ENCODE measurements around the gene WDR82.

Gene WDR82

DNA sequence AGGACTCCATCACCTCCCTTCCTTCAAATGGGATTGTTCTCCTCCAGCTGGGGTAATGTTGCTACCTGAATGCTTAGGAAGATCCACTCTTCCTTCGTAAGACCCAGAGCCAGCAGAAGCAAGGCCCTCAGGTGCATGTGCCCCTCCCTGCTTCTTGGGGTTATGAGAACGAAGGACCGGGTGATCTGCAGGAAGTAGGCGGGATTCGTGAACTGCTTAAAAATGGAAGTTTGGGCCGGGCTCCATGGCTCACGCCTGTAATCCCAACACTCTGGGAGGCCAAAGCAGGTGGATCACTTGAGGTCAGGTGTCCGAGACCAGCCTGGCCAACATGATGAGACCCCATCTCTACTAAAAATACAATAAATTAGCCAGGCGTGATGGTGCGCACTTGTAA, 61.0 kb downstream of the WDR82 start:
- H3K27ac ChIP-seq = peak overlapping the region; percentile 58

DNA sequence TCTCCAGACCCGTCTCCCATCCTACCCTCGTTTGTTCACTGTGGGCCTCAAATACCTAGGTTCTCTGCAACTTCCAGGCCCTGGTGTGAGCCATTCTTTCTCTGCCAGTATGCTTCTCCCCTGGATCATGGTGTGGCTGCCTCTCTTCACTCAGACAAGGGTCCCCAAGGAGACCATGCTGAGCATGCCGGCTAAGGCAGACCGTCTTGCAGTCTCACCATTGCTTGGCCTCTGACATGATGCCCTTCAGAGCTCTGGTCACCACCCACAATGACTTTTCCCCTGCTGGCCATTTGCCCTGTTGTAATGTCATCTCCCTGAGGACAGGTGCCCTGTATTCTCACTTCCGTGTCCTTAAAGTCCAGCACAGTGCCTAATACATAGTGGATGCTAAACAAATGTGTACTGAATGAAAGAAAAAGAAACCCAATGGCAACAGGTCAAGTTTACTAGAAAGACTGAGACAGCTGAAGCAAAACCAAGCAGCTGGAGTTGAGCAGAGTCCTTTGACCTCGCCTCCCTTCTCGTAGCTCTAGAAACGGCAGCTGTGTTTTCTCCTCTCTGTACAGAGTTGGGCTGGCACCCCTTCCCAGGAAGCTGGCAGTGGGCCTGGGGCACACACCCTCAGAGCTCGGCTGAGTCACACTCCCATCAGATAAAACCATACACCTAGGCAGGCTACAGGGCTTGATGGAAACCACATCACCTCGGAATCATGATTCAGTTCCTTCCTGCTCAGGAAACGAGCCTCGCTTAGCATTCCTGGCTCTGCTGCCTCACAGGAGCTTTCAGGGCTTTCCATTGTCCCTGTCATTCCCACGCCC, 61.7 kb downstream of the WDR82 start:
- TF ChIP-seq, protein P1, sequence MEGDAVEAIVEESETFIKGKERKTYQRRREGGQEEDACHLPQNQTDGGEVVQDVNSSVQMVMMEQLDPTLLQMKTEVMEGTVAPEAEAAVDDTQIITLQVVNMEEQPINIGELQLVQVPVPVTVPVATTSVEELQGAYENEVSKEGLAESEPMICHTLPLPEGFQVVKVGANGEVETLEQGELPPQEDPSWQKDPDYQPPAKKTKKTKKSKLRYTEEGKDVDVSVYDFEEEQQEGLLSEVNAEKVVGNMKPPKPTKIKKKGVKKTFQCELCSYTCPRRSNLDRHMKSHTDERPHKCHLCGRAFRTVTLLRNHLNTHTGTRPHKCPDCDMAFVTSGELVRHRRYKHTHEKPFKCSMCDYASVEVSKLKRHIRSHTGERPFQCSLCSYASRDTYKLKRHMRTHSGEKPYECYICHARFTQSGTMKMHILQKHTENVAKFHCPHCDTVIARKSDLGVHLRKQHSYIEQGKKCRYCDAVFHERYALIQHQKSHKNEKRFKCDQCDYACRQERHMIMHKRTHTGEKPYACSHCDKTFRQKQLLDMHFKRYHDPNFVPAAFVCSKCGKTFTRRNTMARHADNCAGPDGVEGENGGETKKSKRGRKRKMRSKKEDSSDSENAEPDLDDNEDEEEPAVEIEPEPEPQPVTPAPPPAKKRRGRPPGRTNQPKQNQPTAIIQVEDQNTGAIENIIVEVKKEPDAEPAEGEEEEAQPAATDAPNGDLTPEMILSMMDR (IDR thresholded peaks at IDR 0.05) = no peak
- Histone ChIP-seq H3K36me3 (ENCODE audit: control insufficient read depth, insufficient read depth, low read length) (no peaks in the 10 kb centered on the region), H3K4me1 (peaks cover 5% of the 10 kb centered on the region), H3K27me3 (ENCODE audit: control insufficient read depth, insufficient read depth, low read length) (no peaks in the 10 kb centered on the region), H2AFZ (no peak overlapping the region), H3K9ac (no peak overlapping the region), H3K27ac (peak overlapping the region; percentile 58), H3K4me3 (ENCODE audit: low read depth, low read length) (no peak overlapping the region), H3K9me3 (ENCODE audit: control insufficient read depth, low read length) (no peaks in the 10 kb centered on the region), H3K4me2 (ENCODE audit: low read length) (no peak overlapping the region), H3K79me2 (no peaks in the 10 kb centered on the region)

More for the DNA sequence above, 61.0 kb downstream of the WDR82 start:
- H3K4me1 ChIP-seq = peaks cover 5% of the 10 kb centered on the region
- H3K9ac ChIP-seq = no peak overlapping the region
- H3K9me3 ChIP-seq (ENCODE audit: control insufficient read depth, low read length) = no peaks in the 10 kb centered on the region
- no peak overlapping the region for H3K4me2 ChIP-seq (ENCODE audit: low read length)
- H3K27me3 ChIP-seq (ENCODE audit: control insufficient read depth, insufficient read depth, low read length) = no peaks in the 10 kb centered on the region
- no peak overlapping the region for H3K4me3 ChIP-seq (ENCODE audit: low read depth, low read length)
- H3K36me3 ChIP-seq (ENCODE audit: control insufficient read depth, insufficient read depth, low read length) = no peaks in the 10 kb centered on the region
- TF ChIP-seq, protein P1 (IDR thresholded peaks at IDR 0.05) = no peak
- H2AFZ ChIP-seq = no peak overlapping the region
- H3K79me2 ChIP-seq = no peaks in the 10 kb centered on the region

DNA sequence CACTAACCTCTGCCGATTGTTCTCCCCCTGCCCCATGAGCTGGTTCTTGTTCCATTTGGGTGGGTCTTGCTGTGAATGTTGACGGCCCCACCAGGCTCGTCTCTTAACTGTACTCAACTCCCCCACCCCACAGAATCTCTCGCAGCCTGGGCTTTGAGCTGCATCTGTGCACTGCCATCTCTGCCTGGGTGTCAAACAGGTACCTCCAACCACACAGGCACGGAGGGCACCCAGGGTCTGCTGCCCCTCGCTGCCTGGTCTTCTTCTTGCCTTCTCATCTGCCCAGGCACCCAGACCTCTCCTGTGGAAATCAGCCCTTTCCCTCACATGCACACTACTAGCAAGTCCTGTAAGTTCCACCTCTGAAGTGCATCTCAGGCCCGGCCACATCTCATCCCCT, 63.1 kb downstream of the WDR82 start:
- Histone ChIP-seq H3K4me3 (ENCODE audit: low read depth, low read length) (no peak overlapping the region), H3K27ac (no peak overlapping the region), H3K4me1 (peaks cover 5% of the 10 kb centered on the region), H3K79me2 (no peaks in the 10 kb centered on the region), H3K27me3 (ENCODE audit: control insufficient read depth, insufficient read depth, low read length) (no peaks in the 10 kb centered on the region), H3K9ac (no peak overlapping the region), H3K9me3 (ENCODE audit: control insufficient read depth, low read length) (no peaks in the 10 kb centered on the region), H2AFZ (no peak overlapping the region), H3K36me3 (ENCODE audit: control insufficient read depth, insufficient read depth, low read length) (no peaks in the 10 kb centered on the region), H3K4me2 (ENCODE audit: low read length) (no peak overlapping the region)
- TF ChIP-seq, protein P1 (IDR thresholded peaks at IDR 0.05) = no peak

DNA sequence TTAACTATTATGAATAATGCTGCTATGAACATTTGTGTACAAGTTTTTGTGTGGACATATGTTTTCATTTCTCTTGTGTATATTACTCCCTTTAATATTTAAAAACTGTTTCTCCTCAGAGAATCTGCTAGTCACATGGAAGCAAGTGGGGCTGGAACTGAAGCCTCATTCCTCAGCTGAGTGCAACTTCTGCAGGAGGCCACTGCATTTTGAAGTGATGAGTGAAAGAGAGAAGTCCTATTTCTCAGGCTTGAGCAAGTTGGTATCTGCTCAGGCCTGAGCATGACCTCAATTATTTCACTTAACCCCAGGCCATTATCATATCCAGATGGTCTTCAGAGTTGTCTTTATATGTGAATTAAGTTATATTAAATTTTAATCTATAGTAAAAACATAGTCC, 64.5 kb downstream of the WDR82 start:
- H3K4me3 ChIP-seq (ENCODE audit: low read depth, low read length) = no peak overlapping the region
- TF ChIP-seq, protein P1 (IDR thresholded peaks at IDR 0.05) = no peak
- H3K27ac ChIP-seq = no peak overlapping the region
- no peaks in the 10 kb centered on the region for H3K79me2 ChIP-seq
- no peaks in the 10 kb centered on the region for H3K36me3 ChIP-seq (ENCODE audit: control insufficient read depth, insufficient read depth, low read length)
- no peaks in the 10 kb centered on the region for H3K27me3 ChIP-seq (ENCODE audit: control insufficient read depth, insufficient read depth, low read length)
- H3K4me1 ChIP-seq = peaks cover 5% of the 10 kb centered on the region
- H3K9ac ChIP-seq = no peak overlapping the region
- H3K4me2 ChIP-seq (ENCODE audit: low read length) = no peak overlapping the region
- H2AFZ ChIP-seq = no peak overlapping the region
- no peaks in the 10 kb centered on the region for H3K9me3 ChIP-seq (ENCODE audit: control insufficient read depth, low read length)

DNA sequence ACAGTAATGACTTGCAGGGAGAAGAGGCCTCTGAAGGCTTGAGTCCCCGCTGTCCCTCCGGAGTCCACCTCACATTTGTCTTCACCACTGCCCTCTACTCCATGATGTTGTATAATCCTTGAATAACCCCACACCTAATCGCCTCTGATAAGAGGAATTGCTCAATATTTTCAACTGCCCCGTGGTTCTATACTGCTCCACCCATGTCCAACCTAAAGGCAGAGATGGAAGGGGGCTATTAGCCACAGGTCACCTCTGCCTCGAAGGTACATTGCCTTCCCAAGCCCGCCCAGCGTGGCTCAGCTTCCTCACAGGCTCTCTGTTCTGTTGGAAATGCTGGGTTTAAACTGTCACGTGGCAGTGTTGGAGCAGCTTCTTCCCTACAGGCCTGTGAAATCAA, 65.4 kb downstream of the WDR82 start:
- Histone ChIP-seq H3K27ac (no peak overlapping the region), H3K27me3 (ENCODE audit: control insufficient read depth, insufficient read depth, low read length) (no peaks in the 10 kb centered on the region), H3K9me3 (ENCODE audit: control insufficient read depth, low read length) (no peaks in the 10 kb centered on the region), H3K4me1 (peaks cover 5% of the 10 kb centered on the region), H3K9ac (no peak overlapping the region), H3K36me3 (ENCODE audit: control insufficient read depth, insufficient read depth, low read length) (no peaks in the 10 kb centered on the region), H3K79me2 (no peaks in the 10 kb centered on the region), H3K4me3 (ENCODE audit: low read depth, low read length) (no peak overlapping the region), H3K4me2 (ENCODE audit: low read length) (no peak overlapping the region), H2AFZ (no peak overlapping the region)
- TF ChIP-seq, protein P1 (IDR thresholded peaks at IDR 0.05) = no peak

Data from parathyroid adenoma (tissue), 2 donors.